Measurements from ENCODE around the gene PCSK1.

The PCSK1 gene

DNA sequence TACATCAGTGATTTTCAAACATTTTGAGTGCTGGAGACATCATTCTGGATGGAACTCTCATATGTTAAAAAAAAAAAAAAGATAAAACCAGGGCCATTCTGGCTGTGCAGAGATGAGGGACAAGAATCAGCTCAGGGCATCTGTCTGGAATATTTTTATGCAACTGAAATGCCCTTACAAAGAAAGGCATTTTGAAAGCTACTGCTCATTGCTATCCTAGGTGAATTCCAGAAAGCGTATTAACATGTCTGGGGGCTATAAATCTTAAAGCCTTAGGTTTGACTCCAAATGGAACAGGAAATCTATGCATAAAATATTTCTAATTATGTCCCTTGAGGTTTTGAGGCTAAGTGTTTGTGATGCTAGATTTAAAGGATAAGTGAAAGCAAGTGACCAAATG, 14.9 kb upstream of the PCSK1 start:
- peaks cover 2 to 5% (median 3%) of the 10 kb centered on the region in 5 experiments for H3K27me3 ChIP-seq (replicated peaks in 2 of 5; ENCODE audit: control insufficient read depth in 4 of 5, insufficient read depth in 5 of 5, low read length in 4 of 5)
- CTCF ChIA-PET, result no interaction called here
- H3K9me3 ChIP-seq (ENCODE audit: control extremely low read depth in 1 of 5, control insufficient read depth in 4 of 5, insufficient read depth in 2 of 5, low read depth in 1 of 5, low read length in 4 of 5), result no peaks in the 10 kb centered on the region
- POLR2A ChIA-PET, result no interaction called here
- H3K4me1 ChIP-seq (ENCODE audit: control extremely low read depth in 1 of 4, control insufficient read depth in 4 of 4, insufficient read depth in 4 of 4, low read length in 3 of 4), result no peaks in the 10 kb centered on the region
- no peak for DNase-seq
- no peak overlapping the region for H3K27ac ChIP-seq (ENCODE audit: insufficient read depth in 1 of 2, low read depth in 1 of 2, low read length in 2 of 2, poor library complexity in 1 of 2, severe bottlenecking in 2 of 2)
- 0% methylated on average over 1 of the region's 1 CpG for WGBS (ENCODE audit: insufficient coverage)
- no peak overlapping the region for H3K4me3 ChIP-seq (ENCODE audit: control insufficient read depth in 1 of 7, extremely low read depth in 1 of 7, insufficient read depth in 4 of 7, low read depth in 2 of 7, low read length in 6 of 7)
- no peaks in the 10 kb centered on the region for H3K36me3 ChIP-seq (ENCODE audit: control insufficient read depth in 4 of 4, insufficient read depth in 4 of 4, low read length in 3 of 4)

DNA sequence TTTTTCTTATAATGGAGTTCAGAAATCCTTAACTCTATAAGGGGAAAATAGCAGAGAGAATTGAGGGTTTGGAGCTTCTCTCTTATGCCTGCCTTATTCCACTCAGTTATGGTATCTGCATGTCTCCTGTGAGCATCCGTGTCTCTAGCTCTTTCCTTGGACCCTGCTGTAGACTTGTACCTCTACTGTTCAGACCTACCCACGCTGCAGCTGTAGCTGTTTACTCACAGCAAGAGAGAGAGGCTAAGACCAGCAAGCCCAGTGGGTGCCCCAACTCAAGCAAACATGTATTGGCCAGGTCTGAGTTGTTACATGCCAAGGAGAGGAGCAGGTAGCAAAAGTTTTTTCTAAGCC, 7.1 kb upstream of the PCSK1 start:
- peaks cover 0 to 15% (median 10%) of the 10 kb centered on the region in 5 experiments for H3K27me3 ChIP-seq (replicated peaks in 2 of 5; ENCODE audit: control insufficient read depth in 4 of 5, insufficient read depth in 5 of 5, low read length in 4 of 5)
- ChIA-PET POLR2A (no interaction called here), CTCF (interaction anchor here (0.7 to 1.1 kb wide), 2 partner anchors 13 to 156 kb away, joined by 3 to 5 read pairs; no protein-coding TSS in a partner anchor)
- WGBS (ENCODE audit: insufficient coverage), result 71% methylated on average over 2 of the region's 2 CpGs
- H3K4me1 ChIP-seq (ENCODE audit: control extremely low read depth in 1 of 4, control insufficient read depth in 4 of 4, insufficient read depth in 4 of 4, low read length in 3 of 4), result peaks cover 0 to 2% (median 0%) of the 10 kb centered on the region in 4 experiments
- no peak overlapping the region for H3K27ac ChIP-seq (ENCODE audit: insufficient read depth in 1 of 2, low read depth in 1 of 2, low read length in 2 of 2, poor library complexity in 1 of 2, severe bottlenecking in 2 of 2)
- H3K4me3 ChIP-seq (ENCODE audit: control insufficient read depth in 1 of 7, extremely low read depth in 1 of 7, insufficient read depth in 4 of 7, low read depth in 2 of 7, low read length in 6 of 7), result no peak overlapping the region
- DNase-seq, result no peak
- H3K9me3 ChIP-seq (ENCODE audit: control extremely low read depth in 1 of 5, control insufficient read depth in 4 of 5, insufficient read depth in 2 of 5, low read depth in 1 of 5, low read length in 4 of 5), result no peaks in the 10 kb centered on the region
- no peaks in the 10 kb centered on the region for H3K36me3 ChIP-seq (ENCODE audit: control insufficient read depth in 4 of 4, insufficient read depth in 4 of 4, low read length in 3 of 4)

DNA sequence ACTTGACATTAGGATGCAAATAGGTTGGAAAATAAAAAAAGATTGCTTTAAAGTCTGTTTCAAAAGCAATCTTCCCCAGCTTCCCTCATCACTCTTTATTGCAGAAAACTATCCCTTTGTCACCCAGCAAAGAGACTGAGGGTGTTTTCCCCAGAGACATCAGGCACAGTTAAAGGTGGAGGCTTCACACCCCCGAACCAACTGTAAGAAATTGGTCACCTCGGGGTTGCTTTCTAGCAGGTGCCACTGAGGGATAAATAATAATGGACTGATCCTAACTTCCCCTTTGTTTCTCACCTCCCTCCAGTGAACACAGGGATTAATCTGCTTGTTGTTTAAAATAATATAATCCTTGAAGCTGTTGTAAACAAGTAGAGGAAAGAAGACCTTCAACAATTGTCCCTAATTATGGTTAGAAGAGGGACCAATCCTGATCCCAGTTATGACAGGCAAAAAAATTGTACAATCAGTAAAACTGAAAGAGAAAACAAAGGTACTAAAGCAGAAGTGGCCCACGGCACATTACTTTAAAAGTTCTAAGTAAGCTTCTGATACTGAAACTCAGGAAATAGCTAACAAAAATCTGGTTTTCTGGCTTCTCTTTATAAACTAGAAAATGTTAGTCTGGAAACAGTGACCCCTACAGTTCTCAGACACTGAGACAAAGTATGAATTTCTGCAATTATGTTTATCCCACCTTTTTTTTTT, 6.6 kb upstream of the PCSK1 start:
- no peaks in the 10 kb centered on the region for H3K36me3 ChIP-seq (ENCODE audit: control insufficient read depth in 4 of 4, insufficient read depth in 4 of 4, low read length in 3 of 4)
- 0% methylated on average over 1 of the region's 3 CpGs for WGBS (ENCODE audit: insufficient coverage)
- H3K27ac ChIP-seq (ENCODE audit: insufficient read depth in 1 of 2, low read depth in 1 of 2, low read length in 2 of 2, poor library complexity in 1 of 2, severe bottlenecking in 2 of 2), result no peak overlapping the region
- no peaks in the 10 kb centered on the region for H3K9me3 ChIP-seq (ENCODE audit: control extremely low read depth in 1 of 5, control insufficient read depth in 4 of 5, insufficient read depth in 2 of 5, low read depth in 1 of 5, low read length in 4 of 5)
- H3K4me3 ChIP-seq (ENCODE audit: control insufficient read depth in 1 of 7, extremely low read depth in 1 of 7, insufficient read depth in 4 of 7, low read depth in 2 of 7, low read length in 6 of 7), result peak overlapping the region in 2 of 7 experiments; percentile 6 to 20
- DNase-seq, result peak in 2 of 3 donors; percentile 58 to 60
- peaks cover 5 to 19% (median 14%) of the 10 kb centered on the region in 5 experiments for H3K27me3 ChIP-seq (replicated peaks in 2 of 5; ENCODE audit: control insufficient read depth in 4 of 5, insufficient read depth in 5 of 5, low read length in 4 of 5)
- H3K4me1 ChIP-seq (ENCODE audit: control extremely low read depth in 1 of 4, control insufficient read depth in 4 of 4, insufficient read depth in 4 of 4, low read length in 3 of 4), result peaks cover 0 to 2% (median 0%) of the 10 kb centered on the region in 4 experiments
- ChIA-PET CTCF (interaction anchor here (0.7 to 1.1 kb wide), 2 partner anchors 13 to 157 kb away, joined by 3 to 5 read pairs; no protein-coding TSS in a partner anchor), POLR2A (no interaction called here)

DNA sequence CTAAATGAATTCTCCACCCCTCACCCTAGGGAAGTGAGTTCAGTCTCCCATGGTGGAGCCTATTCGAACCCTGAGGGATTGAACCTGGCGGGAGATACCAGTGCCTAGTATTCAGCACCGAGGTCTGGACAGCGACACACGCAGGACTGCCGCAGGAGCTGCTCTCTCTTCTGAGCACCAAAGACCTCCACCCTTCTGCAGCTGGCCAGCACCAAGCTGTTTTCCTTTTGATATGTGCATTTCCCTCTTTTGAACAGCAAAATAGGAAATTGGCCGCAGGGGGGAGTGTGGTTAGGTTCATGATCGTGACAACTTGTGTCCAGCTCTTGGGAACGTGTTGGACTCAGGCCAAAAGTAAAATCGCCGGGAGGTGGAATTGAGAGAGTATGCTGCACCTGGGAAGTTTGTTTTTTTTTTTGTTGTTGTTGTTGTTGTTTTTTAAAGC, 1.2 kb upstream of the PCSK1 start:
- POLR2A ChIA-PET, result no interaction called here
- 2% methylated on average over 11 of the region's 11 CpGs for WGBS (ENCODE audit: insufficient coverage)

DNA sequence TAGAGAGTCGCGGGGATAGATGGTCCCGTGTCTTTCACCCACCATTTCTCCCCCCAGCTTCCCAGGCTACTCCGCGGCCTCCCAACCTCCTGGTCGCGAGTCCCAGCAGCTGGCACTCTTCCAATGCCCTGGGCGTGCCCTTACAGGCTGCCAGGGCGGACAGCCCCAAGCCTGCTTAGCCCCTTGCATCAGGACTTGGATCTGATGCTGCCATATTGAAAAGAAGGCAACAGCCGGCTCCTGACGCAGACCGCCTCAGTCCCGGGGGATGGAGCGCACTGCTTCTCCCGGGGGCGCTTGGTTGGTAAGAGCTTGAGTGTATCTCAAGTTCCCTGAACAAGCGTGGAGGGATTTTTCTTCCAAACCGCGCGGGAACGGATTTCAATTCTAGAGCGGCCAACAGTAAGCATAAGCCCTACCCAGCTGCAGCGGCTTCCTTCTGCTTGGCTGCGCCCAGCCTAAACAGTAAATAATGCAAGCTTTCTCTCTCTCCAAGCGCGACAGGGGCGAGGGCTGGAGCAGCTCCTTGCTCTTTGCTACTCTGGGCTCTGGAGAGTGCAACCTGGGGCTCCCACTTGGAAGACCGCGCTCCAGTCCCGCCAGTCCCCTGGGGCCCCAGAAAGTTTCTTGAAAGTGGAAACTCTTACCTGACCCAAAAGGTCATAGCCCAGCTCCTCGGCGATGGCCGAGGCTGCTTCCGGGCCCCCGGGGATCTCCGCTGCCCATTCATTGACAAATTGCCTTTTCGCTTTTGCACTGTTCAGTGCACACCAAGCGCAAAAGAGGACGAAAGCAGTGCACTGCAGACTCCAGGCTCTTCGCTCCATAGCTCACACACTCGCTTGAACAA, 607 bp downstream of the PCSK1 start:
- no peak for DNase-seq
- H3K36me3 ChIP-seq (ENCODE audit: control insufficient read depth in 4 of 4, insufficient read depth in 4 of 4, low read length in 3 of 4), result no peaks in the 10 kb centered on the region
- ChIA-PET POLR2A (no interaction called here), CTCF (no interaction called here)
- H3K4me3 ChIP-seq (ENCODE audit: control insufficient read depth in 1 of 7, extremely low read depth in 1 of 7, insufficient read depth in 4 of 7, low read depth in 2 of 7, low read length in 6 of 7), result no peak overlapping the region
- H3K27me3 ChIP-seq (replicated peaks in 2 of 5; ENCODE audit: control insufficient read depth in 4 of 5, insufficient read depth in 5 of 5, low read length in 4 of 5), result peaks cover 16 to 63% (median 47%) of the 10 kb centered on the region in 5 experiments
- no peaks in the 10 kb centered on the region for H3K4me1 ChIP-seq (ENCODE audit: control extremely low read depth in 1 of 4, control insufficient read depth in 4 of 4, insufficient read depth in 4 of 4, low read length in 3 of 4)
- WGBS (ENCODE audit: insufficient coverage), result 5% methylated on average over 37 of the region's 41 CpGs
- peaks cover 0 to 8% (median 7%) of the 10 kb centered on the region in 5 experiments for H3K9me3 ChIP-seq (ENCODE audit: control extremely low read depth in 1 of 5, control insufficient read depth in 4 of 5, insufficient read depth in 2 of 5, low read depth in 1 of 5, low read length in 4 of 5)
- H3K27ac ChIP-seq (ENCODE audit: insufficient read depth in 1 of 2, low read depth in 1 of 2, low read length in 2 of 2, poor library complexity in 1 of 2, severe bottlenecking in 2 of 2), result no peak overlapping the region

More for the DNA sequence above, 1.2 kb upstream of the PCSK1 start:
- Histone ChIP-seq H3K4me1 (ENCODE audit: control extremely low read depth in 1 of 4, control insufficient read depth in 4 of 4, insufficient read depth in 4 of 4, low read length in 3 of 4) (no peaks in the 10 kb centered on the region), H3K27me3 (replicated peaks in 2 of 5; ENCODE audit: control insufficient read depth in 4 of 5, insufficient read depth in 5 of 5, low read length in 4 of 5) (peaks cover 19 to 62% (median 47%) of the 10 kb centered on the region in 5 experiments), H3K27ac (ENCODE audit: insufficient read depth in 1 of 2, low read depth in 1 of 2, low read length in 2 of 2, poor library complexity in 1 of 2, severe bottlenecking in 2 of 2) (no peak overlapping the region), H3K36me3 (ENCODE audit: control insufficient read depth in 4 of 4, insufficient read depth in 4 of 4, low read length in 3 of 4) (no peaks in the 10 kb centered on the region), H3K4me3 (ENCODE audit: control insufficient read depth in 1 of 7, extremely low read depth in 1 of 7, insufficient read depth in 4 of 7, low read depth in 2 of 7, low read length in 6 of 7) (no peak overlapping the region), H3K9me3 (ENCODE audit: control extremely low read depth in 1 of 5, control insufficient read depth in 4 of 5, insufficient read depth in 2 of 5, low read depth in 1 of 5, low read length in 4 of 5) (peaks cover 0 to 8% (median 7%) of the 10 kb centered on the region in 5 experiments)
- CTCF ChIA-PET, result interaction anchor here (0.6 to 0.7 kb wide), 2 partner anchors 169 to 253 kb away, joined by 3 to 4 read pairs; no protein-coding TSS in a partner anchor
- DNase-seq, result peak; percentile 51 to 86 (median 84)

DNA sequence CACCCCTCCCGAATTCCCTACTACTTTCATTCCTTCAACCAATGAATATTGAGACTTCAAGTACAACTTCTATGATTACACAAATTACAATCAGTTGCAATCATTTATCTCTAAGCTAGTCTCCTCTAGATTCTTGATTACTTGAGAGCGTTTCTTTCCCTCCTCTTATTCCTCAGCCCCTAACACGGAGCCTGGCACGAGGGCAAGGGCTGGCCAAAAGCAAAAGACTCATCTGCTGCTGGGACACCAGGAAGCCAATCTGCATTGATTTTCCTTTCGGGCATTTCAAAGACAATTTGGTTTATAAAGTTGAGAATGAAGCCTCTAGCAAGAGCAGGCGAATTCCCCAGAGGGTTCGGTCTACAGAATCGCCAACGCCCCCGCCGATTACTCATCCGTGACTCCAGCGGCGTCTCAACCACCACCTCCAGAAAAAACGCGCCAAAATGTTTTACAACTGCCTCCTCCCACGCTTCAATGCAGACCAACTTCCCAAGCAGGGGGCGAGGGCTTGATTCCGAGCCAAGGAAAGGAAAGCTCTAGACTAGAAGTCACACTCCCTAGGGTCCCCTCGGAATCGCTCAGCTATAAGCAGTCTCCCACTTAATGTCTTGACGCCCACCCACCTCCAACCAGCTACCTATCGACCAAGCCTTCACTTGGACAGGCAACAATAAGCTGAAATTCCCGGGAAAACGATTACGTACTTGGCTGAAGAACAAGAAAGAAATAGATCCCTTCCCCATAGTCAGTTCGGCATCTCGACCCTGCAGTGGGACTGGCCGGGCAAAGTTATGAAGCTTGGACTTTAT, 1.5 kb downstream of the PCSK1 start:
- 7% methylated on average over 22 of the region's 29 CpGs for WGBS (ENCODE audit: insufficient coverage)
- Histone ChIP-seq H3K4me1 (ENCODE audit: control extremely low read depth in 1 of 4, control insufficient read depth in 4 of 4, insufficient read depth in 4 of 4, low read length in 3 of 4) (no peaks in the 10 kb centered on the region), H3K36me3 (ENCODE audit: control insufficient read depth in 4 of 4, insufficient read depth in 4 of 4, low read length in 3 of 4) (no peaks in the 10 kb centered on the region), H3K27ac (ENCODE audit: insufficient read depth in 1 of 2, low read depth in 1 of 2, low read length in 2 of 2, poor library complexity in 1 of 2, severe bottlenecking in 2 of 2) (no peak overlapping the region), H3K4me3 (ENCODE audit: control insufficient read depth in 1 of 7, extremely low read depth in 1 of 7, insufficient read depth in 4 of 7, low read depth in 2 of 7, low read length in 6 of 7) (no peak overlapping the region), H3K27me3 (replicated peaks in 2 of 5; ENCODE audit: control insufficient read depth in 4 of 5, insufficient read depth in 5 of 5, low read length in 4 of 5) (peaks cover 13 to 56% (median 42%) of the 10 kb centered on the region in 5 experiments), H3K9me3 (ENCODE audit: control extremely low read depth in 1 of 5, control insufficient read depth in 4 of 5, insufficient read depth in 2 of 5, low read depth in 1 of 5, low read length in 4 of 5) (peaks cover 0 to 8% (median 7%) of the 10 kb centered on the region in 5 experiments)
- POLR2A ChIA-PET, result no interaction called here
- DNase-seq, result no peak
- CTCF ChIA-PET, result no interaction called here
